GM15510 (cell line): ENCODE measurements around the gene NRF1.

ENCODE experiments used
- POLR2A ChIP-seq: IDR thresholded peaks from 3 replicates; pipeline ENCODE4 v1.6.1; 2011; ENCODE audit warnings: borderline replicate concordance; ENCODE audit not compliant: insufficient read length; ENCODE audit errors: extremely low read depth

Gene NRF1

GRCh38 chr7:129767120-129768015 lies 155.8 kb downstream of the NRF1 start:
- TF ChIP-seq POLR2A, result no peak

GRCh38 chr7:129768614-129769399 lies 157.3 kb downstream of the NRF1 start:
- no peak for TF ChIP-seq POLR2A

GRCh38 chr7:129769400-129769774 lies 157.9 kb downstream of the NRF1 start:
- no peak for TF ChIP-seq POLR2A

DNA sequence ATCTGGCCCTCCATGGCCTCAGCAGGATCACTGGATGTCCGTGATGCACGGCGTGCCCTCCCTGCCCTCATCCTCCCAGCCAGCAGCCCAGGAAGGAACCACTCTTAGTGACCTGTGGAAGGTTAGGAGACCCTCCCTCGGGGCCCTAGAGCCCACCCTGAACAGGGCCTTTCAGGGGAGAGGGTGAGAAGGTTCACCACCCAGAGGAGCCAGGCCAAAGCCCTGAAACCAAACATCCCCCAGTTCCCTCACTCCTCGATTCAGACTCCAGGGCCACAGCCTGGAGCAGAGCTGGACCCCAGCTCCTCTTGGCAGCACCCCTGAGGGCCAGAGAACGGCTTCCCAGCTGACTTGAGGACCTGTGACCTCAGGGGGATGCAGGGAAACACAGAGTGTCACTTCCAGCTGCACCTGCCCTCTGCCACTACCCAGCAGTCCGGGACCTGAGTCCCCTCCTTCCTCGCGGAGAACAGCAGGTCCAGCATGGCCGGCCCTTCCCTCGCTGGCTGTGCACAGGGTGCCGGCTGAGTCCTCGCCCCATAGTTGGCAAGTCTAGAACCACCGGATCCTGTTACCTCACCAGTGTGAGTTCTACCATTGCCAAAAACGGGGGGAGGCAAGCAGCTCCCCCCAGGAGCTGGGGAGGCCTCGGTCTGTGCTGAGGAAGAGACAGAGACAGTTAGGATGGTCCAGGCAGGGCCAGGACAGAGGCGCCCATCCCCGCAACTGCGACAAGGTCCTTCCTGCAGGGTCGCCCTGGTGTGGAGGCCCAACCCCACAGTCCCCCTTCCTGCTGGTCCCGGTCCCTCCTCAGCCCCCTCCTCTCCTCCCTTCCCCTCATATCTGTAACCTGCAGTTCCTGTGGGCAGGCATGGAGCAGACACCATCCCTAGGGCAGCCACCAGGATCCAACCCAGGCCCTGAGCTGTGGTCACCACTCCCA lies 158.6 kb downstream of the NRF1 start:
- TF ChIP-seq POLR2A, result no peak

- no peak for TF ChIP-seq POLR2A
Observed at GRCh38 chr7:129771201-129771927, 159.8 kb downstream of the NRF1 start.

- TF ChIP-seq POLR2A, result no peak
Observed at GRCh38 chr7:129771928-129772479, 160.5 kb downstream of the NRF1 start.

DNA sequence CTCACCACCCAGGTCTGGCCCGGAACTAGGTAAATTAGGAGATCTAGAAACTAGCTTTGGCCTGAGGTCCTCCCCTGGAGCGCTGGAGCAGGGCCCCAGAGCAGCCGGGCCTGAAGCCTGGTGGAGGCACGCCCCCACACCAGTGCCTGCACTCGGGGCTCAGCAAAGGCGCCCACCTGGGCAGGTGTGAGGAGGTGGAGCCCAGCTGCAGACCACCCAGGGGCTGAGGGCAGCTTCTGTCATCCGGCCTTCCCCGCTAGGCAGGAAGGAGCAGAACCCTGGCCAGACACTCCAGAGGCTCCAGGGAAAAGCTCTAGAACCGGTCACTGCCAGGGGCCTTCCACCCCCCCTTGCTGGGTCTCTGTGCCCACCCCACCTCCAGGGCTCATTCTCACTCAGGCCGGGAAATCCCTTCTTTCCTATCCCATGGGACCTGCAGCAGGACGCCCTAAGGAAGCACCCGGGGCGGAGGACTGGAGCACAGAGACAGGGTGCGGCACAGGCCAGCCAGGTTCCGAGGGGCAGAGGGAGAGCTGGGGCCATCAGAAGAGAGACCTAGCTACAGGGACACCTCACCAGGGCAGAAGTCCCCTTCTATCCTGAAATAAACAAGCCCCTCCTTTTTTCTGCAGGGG lies 161.2 kb downstream of the NRF1 start:
- TF ChIP-seq POLR2A, result no peak

DNA sequence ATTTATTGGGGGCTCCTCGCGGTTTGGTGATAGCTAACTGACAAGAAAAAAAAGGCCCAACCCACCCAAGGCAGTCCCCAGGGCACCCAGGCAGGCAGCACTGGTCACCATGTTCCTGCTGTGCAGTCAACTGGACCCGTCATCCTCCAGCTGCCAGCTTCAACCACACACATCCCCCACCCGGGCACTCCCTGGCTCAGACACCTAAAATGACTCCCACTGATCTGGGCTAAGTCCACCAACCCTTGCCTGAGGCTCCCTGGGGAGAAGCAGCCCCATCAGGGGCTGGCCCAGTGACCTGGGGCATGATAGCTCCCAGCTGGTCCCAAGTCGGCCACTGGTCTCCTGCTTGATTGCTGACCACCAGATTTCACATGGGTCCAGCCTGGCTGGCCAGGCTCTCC lies 161.8 kb downstream of the NRF1 start:
- TF ChIP-seq POLR2A, result no peak

DNA sequence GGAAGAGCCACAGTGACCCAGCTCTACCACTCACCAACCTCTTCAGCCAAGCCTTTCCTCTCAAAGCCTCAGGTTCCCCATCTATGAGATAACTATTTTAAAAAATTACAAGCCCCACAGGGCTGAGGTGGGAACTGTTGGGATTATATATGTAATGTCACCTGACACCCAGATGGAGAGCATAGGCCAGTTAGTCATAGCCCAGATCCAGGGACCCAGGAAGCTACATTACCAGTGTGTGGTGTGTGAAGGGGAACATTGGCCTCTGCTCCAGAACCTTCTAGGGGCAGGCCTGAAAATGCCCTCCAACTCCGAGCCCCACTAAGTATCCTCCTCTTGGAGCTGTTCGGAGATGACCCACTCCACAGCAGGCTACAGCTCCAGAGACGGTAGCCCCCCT lies 162.4 kb downstream of the NRF1 start:
- no peak for TF ChIP-seq POLR2A

GRCh38 chr7:129774359-129774758 lies 162.8 kb downstream of the NRF1 start:
- TF ChIP-seq POLR2A, result no peak

- TF ChIP-seq POLR2A, result no peak
Observed at GRCh38 chr7:129774871-129775694, 163.6 kb downstream of the NRF1 start.

- TF ChIP-seq POLR2A, result no peak
Observed at GRCh38 chr7:129775695-129776361, 164.3 kb downstream of the NRF1 start.

DNA sequence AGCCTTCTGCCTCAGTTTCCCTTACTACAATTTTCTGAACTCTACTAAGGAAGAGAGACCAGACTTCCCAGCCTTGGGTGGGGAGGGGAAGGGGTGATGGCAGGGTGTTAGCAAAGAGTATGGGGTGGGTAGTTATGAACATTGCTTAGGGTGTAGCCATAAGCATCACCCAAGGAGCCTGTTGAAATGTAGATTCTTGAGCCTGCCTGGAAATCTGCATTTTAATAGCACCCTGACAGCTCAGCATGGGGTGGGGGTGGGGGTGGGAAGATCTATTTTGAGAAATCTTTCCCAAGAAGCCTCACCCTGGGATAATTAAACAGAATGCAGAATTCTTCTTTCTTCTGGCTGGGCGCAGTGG lies 164.8 kb downstream of the NRF1 start:
- no peak for TF ChIP-seq POLR2A
